GM18858 (cell line): ENCODE results near the gene ALDH3B1.
"Not testable (repeated sequence)": the region's sequence is repeated elsewhere in the genome, so short reads cannot be mapped to it uniquely, and the experiment has no call there.

ENCODE experiments used
- ATAC-seq: cut with Tn5 transposase; IDR thresholded peaks from one replicate; pipeline ENCODE4 v1.9.1; 2021; ENCODE audit not compliant: unreplicated experiment

Gene ALDH3B1, protein sequence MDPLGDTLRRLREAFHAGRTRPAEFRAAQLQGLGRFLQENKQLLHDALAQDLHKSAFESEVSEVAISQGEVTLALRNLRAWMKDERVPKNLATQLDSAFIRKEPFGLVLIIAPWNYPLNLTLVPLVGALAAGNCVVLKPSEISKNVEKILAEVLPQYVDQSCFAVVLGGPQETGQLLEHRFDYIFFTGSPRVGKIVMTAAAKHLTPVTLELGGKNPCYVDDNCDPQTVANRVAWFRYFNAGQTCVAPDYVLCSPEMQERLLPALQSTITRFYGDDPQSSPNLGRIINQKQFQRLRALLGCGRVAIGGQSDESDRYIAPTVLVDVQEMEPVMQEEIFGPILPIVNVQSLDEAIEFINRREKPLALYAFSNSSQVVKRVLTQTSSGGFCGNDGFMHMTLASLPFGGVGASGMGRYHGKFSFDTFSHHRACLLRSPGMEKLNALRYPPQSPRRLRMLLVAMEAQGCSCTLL

GRCh38 chr11:68010090-68011041, at the start of gene ALDH3B1:
TSS of gene ALDH3B1 (plus strand) at chr11:68010327. CDS start at chr11:68015298, 4,971 bp downstream.
- no peak for ATAC-seq

DNA sequence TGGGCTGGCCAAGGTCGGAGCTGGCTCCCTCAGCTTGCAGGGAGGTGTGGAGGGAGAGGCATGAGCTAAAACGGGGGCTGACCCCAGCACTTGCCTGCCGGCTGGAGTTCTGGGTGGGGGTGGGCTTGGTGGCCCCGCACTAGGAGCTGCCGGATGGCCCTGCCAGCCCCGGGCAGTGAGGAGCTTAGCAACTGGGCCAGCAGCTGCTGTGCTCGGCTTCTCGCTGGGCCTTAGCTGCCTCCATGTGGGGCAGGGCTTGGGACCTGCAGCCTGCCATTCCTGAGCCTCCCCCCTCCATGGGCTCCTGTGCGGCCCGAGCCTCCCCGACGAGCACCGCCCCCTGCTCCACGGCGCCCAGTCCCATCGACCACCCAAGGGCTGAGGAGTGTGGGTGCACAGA, 46.9 kb upstream of the ALDH3B1 start:
- not testable (repeated sequence) for ATAC-seq

GRCh38 chr11:67963879-67964278, 46.2 kb upstream of the ALDH3B1 start:
- not testable (repeated sequence) for ATAC-seq

DNA sequence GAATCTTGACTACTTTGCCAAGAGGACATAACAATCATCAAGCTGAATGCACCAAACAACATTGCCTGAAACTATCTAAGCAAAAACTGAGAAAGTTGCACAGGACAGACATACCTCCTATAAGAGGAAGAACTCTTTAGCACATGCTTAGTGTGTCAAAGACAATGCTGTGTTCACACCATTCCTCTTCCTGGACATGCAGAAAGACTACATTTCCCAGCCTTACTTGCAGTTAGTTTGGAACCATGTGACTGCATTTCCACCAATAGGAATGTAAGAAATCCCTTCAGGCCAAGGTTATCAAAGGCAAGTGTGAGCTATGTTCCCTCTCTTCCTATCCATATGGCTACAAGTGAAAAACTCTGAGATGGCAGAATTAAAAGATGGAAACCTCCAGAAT, 45.4 kb upstream of the ALDH3B1 start:
- ATAC-seq, result not testable (repeated sequence)

DNA sequence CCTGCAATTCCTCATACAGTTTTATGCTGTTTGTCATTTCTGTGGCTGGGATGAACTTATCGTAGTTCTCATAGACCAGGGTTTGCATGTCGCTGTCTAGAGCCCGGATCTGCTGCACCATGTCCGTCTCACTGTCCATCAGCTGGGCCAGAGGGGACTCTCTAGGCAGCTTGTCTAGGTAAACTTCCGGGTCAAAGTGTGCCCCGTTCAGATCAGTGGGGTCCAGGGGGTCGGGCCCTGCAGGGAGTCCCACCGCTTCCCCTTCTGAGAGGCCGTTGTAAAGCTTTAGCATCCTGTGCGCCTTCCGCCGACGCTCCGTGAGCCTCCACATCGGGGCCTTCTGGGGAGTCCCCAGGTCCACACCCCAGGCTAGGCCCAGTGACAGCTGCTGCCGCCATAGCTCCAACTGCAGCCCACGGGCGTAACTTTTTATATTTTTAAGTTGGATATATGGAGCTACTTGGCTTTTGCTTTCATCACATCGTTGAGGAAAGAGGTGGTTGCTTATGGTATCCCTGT, 44.2 kb upstream of the ALDH3B1 start:
- not testable (repeated sequence) for ATAC-seq

GRCh38 chr11:67974746-67975145, 35.4 kb upstream of the ALDH3B1 start:
- not testable (repeated sequence) for ATAC-seq

GRCh38 chr11:67978766-67979418, 31.2 kb upstream of the ALDH3B1 start:
- ATAC-seq, result not testable (repeated sequence)

- ATAC-seq, result not testable (repeated sequence)
Measured at GRCh38 chr11:67981226-67981625, 28.9 kb upstream of the ALDH3B1 start.

GRCh38 chr11:67982255-67982857, 27.8 kb upstream of the ALDH3B1 start:
- not testable (repeated sequence) for ATAC-seq

DNA sequence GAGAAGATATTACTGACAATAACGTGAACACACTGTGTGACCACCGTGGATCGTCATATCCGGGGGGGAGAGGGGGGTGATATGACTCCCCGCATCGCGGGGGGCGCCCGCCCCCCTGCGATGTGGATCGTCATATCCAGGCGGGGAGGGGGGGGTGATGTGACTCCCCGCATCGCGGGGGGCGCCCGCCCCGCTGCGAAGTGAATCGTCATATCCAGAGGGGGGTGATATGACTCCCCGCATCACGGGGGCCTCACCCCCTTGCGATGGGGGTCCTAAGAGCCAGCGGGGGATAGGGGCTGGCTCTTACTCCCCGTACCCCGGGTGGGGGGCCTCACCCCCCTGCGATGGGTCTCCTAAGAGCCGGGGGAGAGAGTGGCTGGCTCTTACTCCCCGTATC, 26.2 kb upstream of the ALDH3B1 start:
- ATAC-seq, result no peak

DNA sequence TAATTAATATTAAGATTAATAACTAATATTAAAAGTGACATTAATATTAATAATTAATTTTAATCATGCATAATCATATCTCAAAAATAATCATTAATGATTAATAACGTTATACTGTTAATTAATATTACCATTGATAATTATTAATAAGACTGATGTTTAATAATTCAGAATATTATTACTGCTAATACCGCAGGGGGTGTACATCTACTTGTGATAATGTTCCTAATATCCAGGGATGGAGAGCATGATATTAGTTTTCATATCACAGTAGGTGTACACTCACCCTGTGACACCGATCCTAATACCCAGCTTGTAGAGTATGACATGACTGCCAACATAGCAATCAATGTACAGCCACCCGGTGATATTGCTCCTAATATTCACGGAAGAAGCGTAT, 24.8 kb upstream of the ALDH3B1 start:
- ATAC-seq, result not testable (repeated sequence)

DNA sequence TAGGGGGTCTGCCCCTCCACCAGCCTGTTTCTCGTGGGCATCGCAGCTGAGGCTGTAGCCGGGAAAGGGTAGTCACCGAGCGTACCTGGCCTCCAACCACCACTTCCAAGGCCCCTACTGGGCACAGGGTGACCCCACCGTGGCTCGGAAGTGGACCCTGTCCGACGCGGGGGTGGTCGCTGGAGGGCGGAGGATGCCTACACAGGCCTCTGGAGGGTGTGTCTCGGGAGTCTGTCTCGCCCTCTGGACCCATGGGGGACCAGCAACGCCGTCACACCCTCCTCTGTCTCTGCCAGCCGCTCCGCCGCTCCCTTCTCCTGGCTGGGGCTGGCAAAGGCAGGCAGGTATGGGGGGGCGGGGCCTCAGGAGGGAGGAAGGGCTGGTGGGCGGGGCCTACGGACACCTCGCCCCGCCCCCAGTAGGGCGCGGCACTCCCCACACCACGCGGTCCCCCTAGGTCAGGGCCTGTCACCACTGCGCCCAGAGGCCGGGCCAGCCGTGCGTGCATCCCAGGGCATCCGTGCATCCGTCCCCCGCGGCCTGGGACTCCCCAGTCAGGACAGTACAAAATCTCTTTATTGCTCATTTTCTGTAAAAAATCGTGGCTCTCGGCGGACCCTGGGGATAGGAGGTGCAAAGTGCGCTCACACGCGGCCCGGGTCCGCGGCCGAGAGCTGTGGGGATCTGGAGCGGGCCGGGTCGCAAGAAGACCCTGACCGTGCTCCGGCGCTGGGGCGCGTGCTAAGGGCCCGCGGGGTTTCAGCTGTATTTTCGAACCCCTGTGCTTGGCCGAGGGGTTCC, 19.4 kb upstream of the ALDH3B1 start:
- ATAC-seq, result not testable (repeated sequence)

- not testable (repeated sequence) for ATAC-seq
Measured at GRCh38 chr11:67991347-67992121, 18.6 kb upstream of the ALDH3B1 start.

DNA sequence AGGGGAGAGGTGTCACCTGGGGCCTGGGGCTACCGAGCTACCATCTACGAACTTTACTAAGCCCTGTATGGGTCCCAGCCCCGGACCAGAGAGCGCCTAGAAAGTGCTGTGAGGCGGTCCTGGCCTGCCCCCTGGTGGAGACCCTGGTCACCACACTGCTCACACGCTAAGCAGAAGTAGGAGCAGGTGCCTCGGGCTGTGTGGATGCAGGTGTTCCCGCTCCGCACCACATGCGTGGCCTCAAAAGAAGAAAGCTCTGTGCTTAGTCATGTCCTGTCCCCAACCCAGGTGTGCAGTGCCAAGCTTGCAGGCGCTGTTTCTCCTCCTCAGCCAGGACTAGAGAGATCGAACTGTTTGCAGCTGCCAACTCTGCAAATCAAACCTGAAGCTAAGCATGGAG, 16.3 kb upstream of the ALDH3B1 start:
- not testable (repeated sequence) for ATAC-seq

DNA sequence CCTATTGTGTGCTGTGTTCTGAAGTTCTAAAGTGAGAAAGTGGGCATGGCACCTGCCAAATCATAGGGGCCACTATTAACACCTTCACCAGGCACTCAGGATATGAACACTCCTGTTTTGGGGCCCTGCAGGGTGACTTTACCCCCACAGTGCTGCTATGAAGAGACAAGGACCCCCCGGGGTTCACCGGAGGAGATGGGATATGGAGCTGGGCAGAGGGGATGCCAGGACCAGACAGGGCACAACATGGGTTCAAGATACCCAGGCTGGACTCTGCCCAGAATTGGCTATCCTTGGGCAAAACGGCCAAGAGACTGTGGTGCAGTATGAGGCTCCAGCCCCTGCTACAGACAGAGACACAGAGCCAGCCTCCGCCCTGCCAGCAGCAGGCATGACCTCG, 15.7 kb upstream of the ALDH3B1 start:
- not testable (repeated sequence) for ATAC-seq

DNA sequence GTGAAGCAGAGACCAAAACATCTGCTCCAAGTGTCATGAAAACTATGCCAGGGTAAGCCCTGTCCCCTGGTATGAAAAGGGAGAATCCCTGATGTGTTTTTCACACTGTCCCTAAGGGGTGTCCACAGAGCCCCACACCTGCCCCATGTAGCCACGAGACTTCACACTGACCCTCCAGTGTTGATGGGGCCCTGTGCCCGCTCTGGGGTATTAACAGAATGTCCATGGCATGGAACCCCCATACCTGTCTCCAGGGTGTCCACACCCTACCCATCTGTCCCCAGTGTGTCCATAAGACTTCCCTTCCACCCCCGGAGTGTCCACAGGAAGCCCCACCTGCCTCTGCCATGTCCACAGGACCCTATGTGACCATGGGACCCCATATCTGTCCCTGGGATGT, 15.0 kb upstream of the ALDH3B1 start:
- not testable (repeated sequence) for ATAC-seq

DNA sequence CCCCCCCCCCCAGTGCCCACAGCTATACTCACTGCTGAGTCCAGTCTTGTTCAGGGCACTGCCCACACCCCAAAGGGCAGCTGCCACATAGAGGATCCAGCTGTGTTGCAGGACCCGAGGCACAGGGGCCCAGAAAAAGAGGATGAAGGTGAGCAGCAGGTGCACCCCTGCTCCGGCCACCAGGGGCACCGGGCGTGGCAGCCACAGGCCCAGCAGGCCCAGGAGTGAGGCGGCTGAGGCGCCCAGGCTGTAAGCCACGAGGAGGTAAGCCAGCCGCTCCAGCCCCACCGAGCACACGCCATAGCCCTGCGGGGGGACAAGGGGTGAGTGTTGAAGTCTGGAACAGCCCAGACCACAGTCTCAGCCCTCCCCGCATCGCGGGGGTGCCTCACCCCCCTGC, 14.5 kb upstream of the ALDH3B1 start:
- not testable (repeated sequence) for ATAC-seq

GRCh38 chr11:67996051-67996450, 14.1 kb upstream of the ALDH3B1 start:
- ATAC-seq, result no peak
